Activated CD8-positive, alpha-beta memory T cell treated with anti-CD3 and anti-CD28 coated beads, Interleukin-2, amount 10 ng/mL, durations not matched to agents 7 days and 5 days (primary cell): ENCODE measurements around the gene ARL2BP. TPM values are rescaled to one million over a fixed set of nuclear protein-coding genes. Genes with fewer than 3 reads are reported as not detected.
A peak's percentile ranks its signal among the peaks of the same experiment; 100 is the strongest.
"Not testable (repeated sequence)": the region's sequence is repeated elsewhere in the genome, so short reads cannot be mapped to it uniquely, and the experiment has no call there.

Experiments
- ATAC-seq: fragments of 150-1000 bp; cut with Tn5 transposase; one replicate; pipeline ENCODE4 v1.10.0; 2021; ENCODE audit warnings: moderate library complexity
- CTCF ChIA-PET: fragments of 350-600 bp; sonication (Branson Sonifier 250); formaldehyde crosslinking; loops from one replicate; lab custom pipeline; 2021; ENCODE audit warnings: antibody characterized with exemption; lab: Charles Lee
- DNase-seq: peaks from one replicate; pipeline ENCODE4 v3.0.0-alpha.2; 2020
- H3K27ac Mint-ChIP-seq: one replicate; pipeline ENCODE4 v1.8.0; 2021; ENCODE audit warnings: mild to moderate bottlenecking, mixed read lengths
- H3K27me3 Mint-ChIP-seq: one replicate; pipeline ENCODE4 v1.8.0; 2021; ENCODE audit warnings: mixed read lengths
- H3K36me3 Mint-ChIP-seq: one replicate; pipeline ENCODE4 v1.8.0; 2021; ENCODE audit warnings: mild to moderate bottlenecking, mixed read lengths
- H3K4me1 Mint-ChIP-seq: one replicate; pipeline ENCODE4 v1.8.0; 2021; ENCODE audit warnings: mixed read lengths
- H3K4me3 Mint-ChIP-seq: one replicate; pipeline ENCODE4 v1.8.0; 2021; ENCODE audit warnings: mild to moderate bottlenecking, moderate library complexity, mixed read lengths
- H3K9me3 Mint-ChIP-seq: one replicate; pipeline ENCODE4 v1.8.0; 2022; ENCODE audit warnings: low read depth, mixed read lengths
- total RNA-seq, 2 experiments: library from RNA; stranded (reverse); gene quantifications; one replicate each; pipeline ENCODE4 v1.2.3, GENCODE V29; 2021

ARL2BP gene
- total RNA-seq, 2 experiments from 2014 or later = 24.9 to 30.2 TPM

DNA sequence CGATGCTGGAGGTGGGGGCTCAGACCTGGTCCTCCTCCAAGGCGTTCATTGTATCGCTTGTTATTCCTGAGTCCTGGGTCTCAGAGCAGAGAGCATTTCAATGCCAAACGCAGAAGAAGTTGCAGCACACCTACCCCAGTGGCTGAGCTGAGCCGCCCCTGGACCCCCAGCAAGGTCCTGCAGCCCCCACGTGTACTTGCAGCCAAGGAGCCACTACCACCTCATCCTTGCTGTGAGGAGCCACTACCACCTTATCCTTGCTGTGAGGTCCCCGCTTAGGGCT lies 25.9 kb downstream of the ARL2BP start:
- H3K9me3 Mint-ChIP-seq = no peaks in the 10 kb centered on the region
- no peak overlapping the region for H3K4me3 Mint-ChIP-seq
- peaks cover 15% of the 10 kb centered on the region for H3K4me1 Mint-ChIP-seq
- no peaks in the 10 kb centered on the region for H3K27me3 Mint-ChIP-seq
- H3K27ac Mint-ChIP-seq = no peak overlapping the region
- H3K36me3 Mint-ChIP-seq = no peaks in the 10 kb centered on the region
- CTCF ChIA-PET = no interaction called here
- no peak for ATAC-seq
- no peak for DNase-seq

DNA sequence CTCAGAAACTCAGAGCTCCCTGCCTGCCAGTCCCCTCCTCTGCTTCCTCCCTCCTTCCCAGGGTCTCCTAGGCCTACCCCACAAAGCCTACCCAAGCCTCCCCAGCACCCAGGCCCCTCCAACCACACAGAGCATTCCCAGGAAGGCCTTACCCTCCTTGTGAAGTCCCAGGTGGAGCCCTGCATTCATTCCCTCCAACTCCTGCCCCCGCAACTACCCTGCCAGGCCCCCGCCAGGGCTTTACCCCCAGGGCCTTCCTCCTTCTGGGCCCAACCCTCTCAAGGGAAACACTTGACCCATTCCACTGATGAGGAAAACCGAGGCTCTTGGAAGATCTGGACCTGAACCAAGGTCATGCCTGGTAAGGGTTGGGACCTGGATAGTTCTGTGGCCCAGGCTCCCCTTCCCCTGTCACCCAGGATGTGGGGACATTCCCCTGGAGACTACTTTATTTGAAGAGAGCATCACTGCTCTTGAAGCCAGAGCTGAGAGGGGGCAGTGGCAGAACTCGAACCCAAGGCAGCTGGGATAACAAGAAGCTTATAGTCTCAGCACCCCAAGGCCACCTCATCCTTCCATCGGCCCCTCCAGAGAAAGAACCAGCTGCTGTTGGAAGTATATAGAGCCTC lies 26.9 kb downstream of the ARL2BP start:
- no peaks in the 10 kb centered on the region for H3K36me3 Mint-ChIP-seq
- no peak for ATAC-seq
- no peaks in the 10 kb centered on the region for H3K27me3 Mint-ChIP-seq
- no peak overlapping the region for H3K4me3 Mint-ChIP-seq
- no peaks in the 10 kb centered on the region for H3K9me3 Mint-ChIP-seq
- CTCF ChIA-PET = no interaction called here
- peaks cover 12% of the 10 kb centered on the region for H3K4me1 Mint-ChIP-seq
- DNase-seq = no peak
- H3K27ac Mint-ChIP-seq = no peak overlapping the region

DNA sequence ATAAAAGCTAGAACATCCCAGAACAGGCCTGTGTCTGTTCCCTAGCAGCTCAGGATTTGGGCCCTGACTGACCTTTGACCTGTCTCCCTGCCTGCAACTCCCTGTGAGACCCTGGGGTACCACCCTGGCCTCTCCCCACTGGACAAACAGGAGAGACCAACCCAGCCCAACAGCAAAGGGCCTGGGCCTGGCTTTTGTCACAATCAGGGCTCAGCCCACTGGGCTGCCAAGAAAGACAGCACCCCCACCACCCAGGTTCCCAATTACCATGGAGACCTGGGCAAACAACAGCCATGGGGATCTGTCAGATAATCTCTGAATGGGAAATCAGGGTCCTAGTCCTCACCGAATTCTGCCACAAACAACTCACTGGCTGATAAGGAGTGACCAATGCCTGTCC lies 28.3 kb downstream of the ARL2BP start:
- DNase-seq (no peak), ATAC-seq (no peak)
- Mint-ChIP-seq H3K36me3 (no peaks in the 10 kb centered on the region), H3K9me3 (no peaks in the 10 kb centered on the region), H3K4me1 (peaks cover 20% of the 10 kb centered on the region), H3K27me3 (no peaks in the 10 kb centered on the region), H3K4me3 (no peak overlapping the region), H3K27ac (no peak overlapping the region)
- CTCF ChIA-PET = interaction anchor here (1.6 kb wide), 1 partner anchor 28 kb away, joined by 4 read pairs; no protein-coding TSS in a partner anchor

DNA sequence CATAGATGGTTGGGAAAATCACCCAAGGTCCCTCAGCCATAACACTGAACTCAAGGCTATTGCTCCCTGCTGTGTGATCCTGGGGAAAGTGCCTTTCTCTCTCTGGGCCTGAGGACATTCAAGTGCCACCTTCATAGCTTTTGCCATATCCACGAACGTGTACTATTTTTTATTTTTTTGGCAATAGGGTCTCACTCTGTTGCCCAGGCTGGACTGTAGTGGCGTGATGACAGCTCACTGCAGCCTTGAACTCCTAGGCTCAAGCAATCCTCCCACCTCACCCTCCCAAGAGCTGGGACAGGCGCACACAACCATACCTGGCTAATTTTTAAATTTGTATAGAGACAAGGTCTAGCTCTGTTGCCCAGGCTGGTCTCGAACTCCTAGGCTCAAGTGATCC lies 28.8 kb downstream of the ARL2BP start:
- Mint-ChIP-seq H3K9me3 (no peaks in the 10 kb centered on the region), H3K36me3 (no peaks in the 10 kb centered on the region), H3K4me3 (no peak overlapping the region), H3K27me3 (no peaks in the 10 kb centered on the region), H3K27ac (no peak overlapping the region), H3K4me1 (peaks cover 23% of the 10 kb centered on the region)
- no peak for ATAC-seq
- CTCF ChIA-PET = interaction anchor here (1.6 kb wide), 1 partner anchor 28 kb away, joined by 4 read pairs; no protein-coding TSS in a partner anchor
- no peak for DNase-seq

DNA sequence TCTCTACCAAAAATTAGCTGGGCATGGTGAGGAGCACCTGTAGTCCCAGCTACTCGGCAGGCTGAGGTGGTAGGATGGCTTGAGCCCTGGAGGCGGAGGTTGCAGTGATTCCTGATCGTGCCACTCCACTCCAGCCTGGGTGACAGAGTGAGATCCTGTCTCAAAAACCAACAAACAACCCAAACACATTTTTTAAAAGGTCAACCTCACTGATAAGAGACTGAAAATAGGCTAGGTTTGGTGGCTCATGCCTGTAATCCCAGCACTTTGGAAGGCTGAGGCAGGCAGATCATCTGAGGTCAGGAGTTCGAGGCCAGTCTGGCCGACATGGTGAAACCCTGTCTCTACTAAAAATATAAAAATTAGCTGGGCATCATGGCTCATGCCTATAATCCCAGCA lies 30.9 kb downstream of the ARL2BP start:
- DNase-seq, ATAC-seq, H3K9me3 Mint-ChIP-seq, H3K36me3 Mint-ChIP-seq, H3K27ac Mint-ChIP-seq, H3K4me3 Mint-ChIP-seq, H3K27me3 Mint-ChIP-seq: not testable (repeated sequence)
- CTCF ChIA-PET = interaction anchor here (0.6 kb wide), 1 partner anchor 191 kb away, joined by 3 read pairs; no protein-coding TSS in a partner anchor
- H3K4me1 Mint-ChIP-seq = peaks cover 30% of the 10 kb centered on the region

DNA sequence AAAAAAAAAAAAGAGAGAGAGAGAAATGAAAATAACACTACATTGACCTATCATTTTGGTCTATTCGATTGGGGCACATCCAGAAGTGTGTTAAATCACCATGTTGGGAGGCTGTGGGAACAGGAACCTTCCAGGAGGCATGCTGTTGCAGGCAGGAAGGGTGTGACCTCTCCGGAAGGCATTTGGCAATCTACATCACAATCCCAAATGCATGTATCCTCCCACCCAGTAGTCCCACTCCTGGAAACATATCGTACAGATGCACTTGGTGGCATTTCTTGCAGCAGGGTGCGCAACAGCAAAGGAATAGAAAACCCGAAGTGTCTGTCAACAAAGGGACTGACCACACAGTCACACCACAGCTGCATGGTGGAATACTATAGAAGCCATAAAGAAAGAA lies 31.5 kb downstream of the ARL2BP start:
- no peaks in the 10 kb centered on the region for H3K36me3 Mint-ChIP-seq
- peaks cover 30% of the 10 kb centered on the region for H3K4me1 Mint-ChIP-seq
- CTCF ChIA-PET = interaction anchor here (0.6 kb wide), 1 partner anchor 192 kb away, joined by 3 read pairs; no protein-coding TSS in a partner anchor
- peaks cover 7% of the 10 kb centered on the region for H3K27me3 Mint-ChIP-seq
- DNase-seq = no peak
- no peaks in the 10 kb centered on the region for H3K9me3 Mint-ChIP-seq
- no peak for ATAC-seq
- no peak overlapping the region for H3K27ac Mint-ChIP-seq
- H3K4me3 Mint-ChIP-seq = no peak overlapping the region

DNA sequence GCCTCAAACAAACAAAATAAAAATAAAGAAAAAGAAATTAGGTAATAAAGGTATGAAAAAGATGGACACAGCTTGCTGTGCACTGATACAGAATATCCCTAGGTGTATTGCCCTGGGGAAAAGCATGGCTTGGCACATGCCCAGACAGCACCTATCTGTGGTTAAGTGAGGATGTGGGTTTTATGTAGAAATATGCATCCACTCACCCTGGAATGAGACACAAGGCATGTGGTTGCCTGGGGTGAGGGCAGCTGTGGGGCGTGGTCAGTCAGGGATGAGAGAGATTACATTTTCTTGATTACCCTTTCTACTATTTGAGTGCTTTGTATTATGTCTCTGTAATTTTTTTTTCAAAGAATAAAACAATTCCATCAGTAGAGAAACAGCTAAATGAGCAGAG lies 32.5 kb downstream of the ARL2BP start:
- ATAC-seq = peak; percentile 90
- peak overlapping the region; percentile 46 for H3K27ac Mint-ChIP-seq
- H3K36me3 Mint-ChIP-seq = no peaks in the 10 kb centered on the region
- peaks cover 30% of the 10 kb centered on the region for H3K4me1 Mint-ChIP-seq
- H3K9me3 Mint-ChIP-seq = no peaks in the 10 kb centered on the region
- peaks cover 16% of the 10 kb centered on the region for H3K27me3 Mint-ChIP-seq
- DNase-seq = peak; percentile 84
- H3K4me3 Mint-ChIP-seq = no peak overlapping the region
- CTCF ChIA-PET = interaction anchor here (1.0 to 4.0 kb wide), 3 partner anchors 9 to 23 kb away, joined by 3 to 16 read pairs (median 3); no protein-coding TSS in a partner anchor

DNA sequence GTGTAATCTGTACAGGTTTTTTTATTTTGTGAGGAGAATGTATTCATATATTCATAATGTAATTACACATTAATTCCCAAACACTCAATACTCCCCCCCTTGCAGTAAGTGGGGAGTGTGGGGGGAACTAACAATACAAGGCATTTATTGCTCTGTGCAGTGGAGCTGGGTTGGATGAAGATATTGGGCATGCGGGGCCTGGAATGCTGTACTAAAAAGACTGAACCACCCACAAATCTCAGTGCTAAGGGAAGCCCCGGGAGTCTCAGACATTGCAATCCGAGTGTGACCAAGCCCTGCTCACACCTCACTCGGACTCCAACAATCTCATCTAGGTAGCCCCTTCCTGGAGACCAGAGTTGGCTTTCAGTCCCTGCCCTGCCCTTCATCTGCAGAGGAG lies 33.4 kb downstream of the ARL2BP start:
- peaks cover 25% of the 10 kb centered on the region for H3K27me3 Mint-ChIP-seq
- peaks cover 30% of the 10 kb centered on the region for H3K4me1 Mint-ChIP-seq
- H3K27ac Mint-ChIP-seq = no peak overlapping the region
- H3K4me3 Mint-ChIP-seq = no peak overlapping the region
- no peaks in the 10 kb centered on the region for H3K36me3 Mint-ChIP-seq
- CTCF ChIA-PET = interaction anchor here (4.0 kb wide), 1 partner anchor 22 kb away, joined by 16 read pairs; no protein-coding TSS in a partner anchor
- DNase-seq = no peak
- H3K9me3 Mint-ChIP-seq = no peaks in the 10 kb centered on the region
- ATAC-seq = no peak

DNA sequence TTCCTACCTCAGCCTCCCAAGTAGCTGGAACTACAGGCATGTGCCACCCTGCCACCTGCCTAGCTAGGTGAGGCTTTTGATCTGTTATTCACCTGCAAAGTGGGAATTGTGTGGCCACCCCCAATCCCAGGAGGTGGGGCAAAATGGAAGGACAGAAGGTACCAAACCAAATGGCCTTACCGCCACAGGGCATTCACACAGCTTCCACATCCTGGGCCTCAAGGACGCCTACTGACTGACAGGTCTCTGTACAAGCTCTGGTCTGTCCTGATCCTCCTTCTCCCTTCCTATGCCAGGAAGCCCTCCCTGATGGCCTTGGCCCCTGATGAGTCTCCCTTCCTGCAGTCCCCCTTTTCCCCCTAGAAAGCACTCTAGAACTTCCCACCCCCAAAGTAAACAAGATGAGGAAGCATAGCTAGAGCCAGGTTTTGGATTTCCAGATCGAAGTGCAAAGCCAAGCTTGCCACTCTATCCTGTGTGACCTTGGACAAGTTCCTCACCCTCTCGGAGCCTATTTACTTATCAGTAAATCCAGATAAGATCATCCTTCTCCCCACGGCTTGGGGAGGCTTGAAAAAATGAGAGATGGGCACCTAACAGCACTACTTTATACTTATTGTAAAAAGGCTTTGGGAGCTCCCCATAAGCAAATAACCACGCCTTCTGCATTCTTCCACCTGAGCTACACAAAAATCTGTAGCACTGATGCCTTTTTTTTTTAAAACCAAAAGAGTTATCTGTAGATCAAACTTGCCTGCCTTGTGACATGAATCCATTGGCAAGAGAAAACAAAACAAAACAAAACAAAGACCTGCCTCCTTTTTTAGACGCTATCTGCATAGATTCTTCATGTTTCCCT lies 35.0 kb downstream of the ARL2BP start:
- DNase-seq (no peak), ATAC-seq (no peak)
- H3K27me3 Mint-ChIP-seq = peaks cover 36% of the 10 kb centered on the region
- no peak overlapping the region for H3K4me3 Mint-ChIP-seq
- no peaks in the 10 kb centered on the region for H3K36me3 Mint-ChIP-seq
- H3K9me3 Mint-ChIP-seq = no peaks in the 10 kb centered on the region
- CTCF ChIA-PET = interaction anchor here (1.5 to 4.0 kb wide), 3 partner anchors 11 to 137 kb away, joined by 4 to 16 read pairs (median 5); no protein-coding TSS in a partner anchor
- H3K27ac Mint-ChIP-seq = no peak overlapping the region
- peaks cover 35% of the 10 kb centered on the region for H3K4me1 Mint-ChIP-seq

DNA sequence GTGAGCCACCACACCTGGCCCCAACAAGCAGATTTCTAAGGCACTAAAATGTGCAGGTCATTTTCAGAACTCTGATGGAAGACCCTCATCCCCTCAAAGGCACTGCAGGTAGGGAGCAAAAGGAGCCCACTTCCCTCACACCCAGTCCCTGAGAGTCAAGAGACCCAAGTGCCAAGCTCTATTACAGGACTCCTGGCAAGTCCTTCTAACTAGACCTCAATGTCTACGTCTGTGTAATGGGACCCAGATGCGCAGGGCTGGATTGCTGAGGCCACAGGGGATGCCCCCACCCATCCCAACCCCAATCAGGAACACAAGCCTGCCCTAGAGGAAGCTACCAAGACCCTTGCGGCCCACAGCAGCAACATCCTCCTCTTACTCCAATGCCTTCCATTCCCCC lies 36.7 kb downstream of the ARL2BP start:
- DNase-seq = no peak
- Mint-ChIP-seq H3K4me1 (peaks cover 30% of the 10 kb centered on the region), H3K27me3 (peaks cover 41% of the 10 kb centered on the region), H3K36me3 (no peaks in the 10 kb centered on the region), H3K4me3 (no peak overlapping the region), H3K9me3 (no peaks in the 10 kb centered on the region), H3K27ac (no peak overlapping the region)
- no peak for ATAC-seq
- CTCF ChIA-PET = interaction anchor here (0.5 to 1.2 kb wide), 3 partner anchors 19 to 238 kb away, joined by 3 read pairs; no protein-coding TSS in a partner anchor

DNA sequence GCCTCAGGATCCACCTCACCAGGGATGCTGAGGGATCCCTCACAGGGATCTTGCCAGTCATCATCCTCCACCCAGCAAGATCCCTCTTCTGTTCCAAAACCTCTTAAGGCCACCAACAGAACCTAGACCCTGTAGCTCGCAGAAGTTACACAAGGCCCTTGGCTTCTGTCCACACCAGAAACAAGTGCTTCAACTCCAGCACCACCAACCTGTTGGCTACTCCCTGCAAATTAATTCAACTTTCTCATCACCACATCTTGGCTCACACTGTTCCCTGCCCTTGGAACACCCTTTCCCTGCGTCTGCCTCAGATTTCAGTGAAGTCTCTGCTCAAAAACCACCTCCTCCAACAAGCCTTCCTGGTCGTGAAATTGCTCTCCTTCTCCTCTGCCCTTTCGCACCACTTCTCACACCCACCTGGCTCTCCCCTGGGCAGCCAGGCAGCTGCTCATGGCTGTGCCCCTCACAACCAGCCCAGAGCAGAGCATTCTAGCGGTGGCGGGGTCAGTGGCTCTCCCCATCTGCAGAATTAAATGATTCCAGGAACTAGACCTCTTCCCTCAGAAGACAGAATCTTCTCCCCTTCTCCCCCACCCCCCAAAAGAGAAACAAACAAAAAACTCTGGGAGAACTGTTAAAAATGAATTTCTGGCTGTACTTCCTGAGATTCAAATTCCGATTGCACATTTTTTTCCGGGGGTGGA lies 37.6 kb downstream of the ARL2BP start:
- Mint-ChIP-seq H3K27me3 (peaks cover 41% of the 10 kb centered on the region), H3K4me3 (no peak overlapping the region), H3K36me3 (no peaks in the 10 kb centered on the region), H3K4me1 (peaks cover 21% of the 10 kb centered on the region), H3K9me3 (no peaks in the 10 kb centered on the region), H3K27ac (no peak overlapping the region)
- CTCF ChIA-PET = interaction anchor here (1.2 kb wide), 1 partner anchor 18 kb away, joined by 3 read pairs; no protein-coding TSS in a partner anchor
- DNase-seq (no peak), ATAC-seq (no peak)

DNA sequence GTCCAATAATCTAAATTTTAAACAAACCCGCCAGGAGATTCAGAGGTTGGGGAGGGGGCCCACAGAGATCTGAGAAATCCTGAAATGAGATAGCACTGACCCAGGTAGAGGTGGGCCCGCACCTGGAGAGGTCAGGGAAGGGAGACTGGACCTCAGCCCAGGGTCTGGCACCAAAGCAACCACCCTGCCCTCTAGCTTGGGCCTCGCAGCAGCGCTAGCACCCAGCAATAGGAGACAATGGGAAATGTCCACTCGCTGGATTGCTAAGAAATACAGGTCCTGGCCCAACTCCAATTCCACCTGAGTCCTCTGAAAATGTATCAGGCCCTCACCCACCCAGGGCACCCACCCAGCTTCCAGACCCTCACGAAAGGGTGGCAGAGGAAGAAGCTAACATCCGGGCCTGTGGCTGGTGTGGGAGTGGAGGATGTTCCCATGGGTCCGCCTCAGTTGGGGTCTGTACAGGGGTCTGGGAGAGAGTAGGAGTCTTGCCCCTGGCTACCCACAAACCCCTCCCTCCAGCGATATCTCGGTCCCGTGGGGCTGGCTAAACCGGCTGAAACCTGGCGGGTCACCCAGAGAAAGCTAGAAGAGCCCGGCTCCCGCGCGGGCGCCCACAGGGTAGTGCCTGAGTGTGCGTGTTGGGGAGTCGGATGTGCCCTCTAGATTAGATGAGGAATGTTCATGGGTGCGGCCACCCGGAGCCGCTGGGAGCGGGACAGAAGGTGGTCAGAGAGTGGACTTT lies 38.3 kb downstream of the ARL2BP start:
- no peaks in the 10 kb centered on the region for H3K9me3 Mint-ChIP-seq
- peak overlapping the region; percentile 18 for H3K4me3 Mint-ChIP-seq
- no peak overlapping the region for H3K27ac Mint-ChIP-seq
- H3K4me1 Mint-ChIP-seq = peaks cover 14% of the 10 kb centered on the region
- CTCF ChIA-PET = no interaction called here
- H3K36me3 Mint-ChIP-seq = no peaks in the 10 kb centered on the region
- peaks cover 44% of the 10 kb centered on the region for H3K27me3 Mint-ChIP-seq
- ATAC-seq (no peak), DNase-seq (no peak)

DNA sequence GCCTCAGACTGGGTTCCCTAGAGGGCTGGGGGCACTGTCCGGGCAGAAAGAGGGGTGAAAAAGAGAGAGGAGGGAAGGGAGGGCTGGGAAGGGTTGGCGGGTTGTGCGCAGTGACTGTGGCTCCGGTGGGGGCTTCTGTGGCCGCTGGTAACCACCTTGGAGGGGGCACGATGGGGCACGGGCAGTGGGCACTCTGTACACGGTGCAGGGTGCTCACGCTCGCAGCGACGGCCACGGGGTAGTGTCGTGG lies 38.8 kb downstream of the ARL2BP start:
- Mint-ChIP-seq H3K27me3 (peaks cover 44% of the 10 kb centered on the region), H3K36me3 (no peaks in the 10 kb centered on the region), H3K27ac (no peak overlapping the region), H3K9me3 (no peaks in the 10 kb centered on the region), H3K4me3 (peak overlapping the region; percentile 18), H3K4me1 (peaks cover 11% of the 10 kb centered on the region)
- CTCF ChIA-PET = no interaction called here
- ATAC-seq (peak; percentile 14), DNase-seq (no peak)
